Umbilical cord (tissue), 2 donors: ENCODE results near the gene TEX29. TPM values are rescaled to one million over a fixed set of nuclear protein-coding genes. Genes with fewer than 3 reads are reported as not detected.

Experiments
- DNase-seq: peaks from one replicate; pipeline ENCODE4 v3.0.0-alpha.2; 2015; ENCODE audit warnings: low spot score
- total RNA-seq: library from RNA; depleted of rRNA; stranded (reverse); fragments of >200 nt; gene quantifications from one replicate; pipeline ENCODE4 v1.2.3, GENCODE V29; 2014; ENCODE audit warnings: low replicate concordance; ENCODE audit not compliant: insufficient read depth

The TEX29 gene
- total RNA-seq, 1 donor from 2014 or later = not detected

DNA sequence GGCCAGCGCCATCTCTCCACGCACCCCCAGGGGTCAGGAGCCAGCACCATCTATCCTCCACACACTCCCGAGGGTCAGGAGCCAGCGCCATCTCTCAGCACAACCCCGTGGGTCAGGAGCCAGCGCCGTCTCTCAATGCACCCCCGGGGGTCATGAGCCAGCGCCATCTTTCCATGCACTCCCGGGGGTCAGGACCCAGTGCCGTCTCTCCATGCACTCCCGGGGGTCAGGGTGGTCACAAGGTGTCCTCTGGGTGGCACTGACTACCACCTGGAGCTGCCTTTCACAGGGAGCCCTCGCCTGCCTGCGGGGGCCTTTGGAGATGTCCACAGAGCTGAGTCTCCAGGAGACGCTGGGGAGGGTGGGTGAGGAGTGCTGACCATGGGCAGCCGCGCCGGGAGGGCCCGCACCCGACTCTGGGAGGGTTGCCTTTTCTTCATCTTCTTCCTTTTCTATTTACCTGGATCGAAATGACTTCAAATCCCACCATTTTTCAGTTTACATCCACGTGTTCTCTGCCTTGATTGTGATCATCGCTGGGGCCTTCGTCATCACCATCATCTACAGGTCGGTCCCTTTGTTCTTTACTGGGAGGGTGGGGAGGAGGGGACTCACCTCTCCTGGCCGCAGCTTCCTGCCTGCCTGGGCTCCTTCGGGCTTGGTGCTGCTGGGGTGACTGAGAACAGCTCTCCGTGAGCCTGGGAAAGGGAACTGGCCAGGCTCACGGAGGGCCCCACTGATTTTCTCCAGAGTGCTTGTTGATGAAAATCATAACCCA lies 19.1 kb downstream of the TEX29 start:
- no peak for DNase-seq

DNA sequence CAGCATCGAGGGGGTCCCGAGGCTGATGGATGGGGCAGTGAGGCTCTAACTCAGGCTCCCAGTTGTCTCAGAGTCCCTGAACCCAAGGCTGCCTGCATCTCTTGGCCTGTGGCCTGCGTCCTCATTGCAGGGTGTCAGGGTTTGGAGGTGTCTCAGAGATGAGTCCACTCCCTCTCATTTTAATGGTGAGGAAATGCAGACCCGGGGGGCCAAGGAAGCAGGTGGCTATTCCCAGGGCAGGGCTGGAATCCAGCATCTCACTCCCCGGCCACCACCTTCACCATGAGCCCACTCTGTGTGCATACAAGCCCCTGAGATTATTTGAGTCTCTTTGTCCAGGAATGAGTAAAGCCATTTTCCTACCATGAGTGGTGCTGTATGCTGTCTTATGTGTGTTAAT lies 21.4 kb downstream of the TEX29 start:
- no peak for DNase-seq

DNA sequence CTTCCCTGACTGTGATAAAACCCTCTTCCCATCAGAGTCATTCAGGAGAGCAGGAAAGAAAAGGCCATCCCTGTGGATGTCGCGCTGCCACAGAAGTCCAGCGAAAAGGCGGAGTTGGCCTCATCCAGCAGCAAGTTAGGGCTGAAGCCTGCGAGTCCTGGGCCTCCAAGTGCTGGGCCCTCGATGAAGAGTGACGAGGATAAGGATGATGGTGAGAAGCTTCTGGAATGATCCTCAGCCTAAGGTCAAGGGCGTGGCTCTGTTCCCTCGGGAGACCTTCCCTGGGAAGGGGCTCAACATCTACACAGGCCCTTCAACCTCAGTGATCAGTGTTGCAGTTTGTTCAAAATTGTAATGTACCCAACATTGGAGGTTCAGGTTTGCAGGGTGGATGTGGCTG lies 22.3 kb downstream of the TEX29 start:
- DNase-seq = no peak

DNA sequence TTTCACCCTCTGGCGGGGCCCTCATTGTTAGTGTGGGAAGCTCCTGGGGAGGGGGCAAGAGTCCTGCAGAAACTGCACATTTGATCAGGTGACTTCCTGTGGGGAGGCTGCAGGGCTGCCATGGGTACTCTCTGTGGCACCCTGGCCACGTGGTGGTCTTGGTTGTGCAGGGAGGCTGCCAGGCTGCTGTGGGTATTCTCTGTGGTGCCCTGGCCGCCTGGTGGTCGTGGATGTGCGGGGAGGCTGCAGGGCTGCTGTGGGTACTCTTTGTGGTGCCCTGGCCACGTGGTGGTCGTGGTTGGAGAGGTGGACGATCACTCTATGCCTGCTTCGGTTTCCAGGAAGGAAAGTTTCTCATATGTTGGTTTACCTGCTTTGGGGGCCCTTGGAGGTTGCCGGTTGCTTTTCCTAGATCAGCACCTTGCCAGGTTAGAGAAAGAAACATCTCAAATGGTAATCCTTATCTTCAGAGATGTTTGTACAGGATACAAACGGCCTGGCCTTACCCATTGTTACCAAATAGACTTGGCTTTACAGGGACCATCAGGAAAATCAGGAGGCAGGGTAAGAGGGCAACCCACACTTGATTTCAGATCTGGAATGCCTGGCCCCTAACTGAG lies 22.9 kb downstream of the TEX29 start:
- no peak for DNase-seq

DNA sequence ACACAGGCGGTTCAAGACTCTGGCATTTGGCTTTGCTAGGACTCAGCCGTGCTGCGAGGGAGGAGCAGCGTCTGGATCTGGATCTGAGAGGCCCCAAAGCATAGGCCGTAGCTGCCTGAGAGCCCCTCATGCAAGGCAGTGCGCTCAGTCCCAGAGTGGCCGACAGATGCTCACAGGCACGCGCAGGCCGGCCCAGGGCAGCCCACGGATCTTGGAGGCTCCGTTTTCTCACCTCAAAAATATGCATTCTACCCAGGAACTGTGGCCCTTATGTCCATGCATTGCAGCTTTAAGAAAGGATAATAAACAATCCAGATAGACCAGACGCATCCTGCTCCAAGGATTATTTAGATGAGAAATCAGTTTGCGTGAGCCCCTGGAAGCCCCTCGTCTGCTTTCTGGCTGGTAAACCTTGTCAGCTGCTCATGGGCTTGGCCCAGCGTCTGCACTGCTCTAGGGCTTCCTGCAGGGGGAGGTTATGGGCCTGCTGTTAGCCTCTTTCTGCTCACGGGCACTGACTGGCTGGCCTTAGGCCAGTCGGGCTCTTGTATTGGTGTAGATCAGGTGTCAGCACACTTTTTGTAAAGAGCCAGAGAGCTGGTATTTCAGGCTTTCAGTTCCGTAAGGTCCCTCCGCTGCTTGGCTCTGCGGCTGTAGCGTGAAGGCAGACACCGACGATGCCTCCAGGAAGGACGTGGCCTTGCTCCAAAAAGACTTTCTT lies 24.2 kb downstream of the TEX29 start:
- peak; percentile 89 for DNase-seq

DNA sequence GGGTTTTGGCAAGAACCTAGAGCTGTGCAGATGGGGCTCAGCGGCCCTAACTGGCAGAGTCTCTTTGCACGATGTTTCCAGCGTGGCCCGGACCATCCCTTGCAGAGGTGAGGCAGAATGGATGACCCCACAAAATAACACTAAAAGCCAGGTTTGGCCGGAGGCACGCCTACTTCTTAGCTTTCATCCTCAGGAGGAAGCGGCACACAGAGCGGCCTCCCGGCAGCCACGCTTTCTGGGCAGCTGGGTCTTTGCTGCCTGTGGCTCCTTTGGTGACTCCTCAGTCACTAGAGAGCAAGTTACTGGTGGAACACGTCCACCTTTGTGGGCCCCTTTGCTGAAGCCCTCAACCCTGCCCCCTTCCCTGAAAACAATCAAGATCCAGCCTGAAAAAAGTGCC lies 25.2 kb downstream of the TEX29 start:
- DNase-seq = no peak

DNA sequence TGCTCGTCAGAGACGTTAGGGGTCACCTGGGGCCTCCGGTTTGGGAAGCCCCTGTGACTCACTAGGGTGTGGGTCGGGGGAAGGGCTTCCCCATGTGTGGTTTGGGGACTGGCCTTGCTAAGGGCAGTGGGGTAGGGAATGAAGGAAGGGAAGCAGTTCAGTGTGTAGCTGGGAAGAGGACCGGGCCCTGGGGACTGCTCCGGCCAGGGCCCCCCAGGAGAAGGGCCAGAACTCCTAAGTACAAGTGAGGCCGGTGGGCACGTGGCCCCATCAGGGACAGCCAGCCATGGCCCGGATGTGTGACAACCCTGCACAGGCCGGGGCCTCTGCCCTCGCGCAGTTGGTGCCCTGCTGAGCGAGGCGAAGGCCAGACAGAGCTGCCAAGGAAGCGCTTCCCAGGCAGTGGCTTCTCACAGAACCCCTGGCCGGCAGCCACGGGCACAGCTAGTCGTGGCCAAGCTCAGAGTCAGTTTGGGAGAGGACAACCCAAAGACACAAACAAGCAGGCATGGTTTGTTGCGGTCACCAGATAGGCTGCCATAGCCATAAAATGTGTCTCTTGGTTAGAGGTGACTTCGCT lies 25.7 kb downstream of the TEX29 start:
- DNase-seq = no peak

DNA sequence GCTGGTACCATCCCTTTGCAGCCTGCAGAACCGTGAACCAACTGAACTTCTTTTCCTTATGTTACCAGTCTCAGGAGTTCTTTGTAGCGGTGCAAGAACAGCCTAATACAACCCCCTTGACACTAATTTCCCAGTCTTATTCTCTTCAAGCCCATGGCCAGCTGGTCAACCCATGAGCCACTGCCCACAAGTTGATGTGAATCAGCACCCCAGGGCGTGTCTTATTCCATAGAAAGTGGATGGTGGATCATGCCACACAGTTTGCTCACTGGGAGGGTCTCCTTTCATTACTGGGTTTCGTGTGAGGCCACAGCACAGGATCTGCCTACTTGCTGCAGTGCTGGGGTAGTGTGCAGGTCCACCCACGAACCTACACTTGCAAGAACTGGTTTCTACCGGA lies 27.0 kb downstream of the TEX29 start:
- DNase-seq = no peak

DNA sequence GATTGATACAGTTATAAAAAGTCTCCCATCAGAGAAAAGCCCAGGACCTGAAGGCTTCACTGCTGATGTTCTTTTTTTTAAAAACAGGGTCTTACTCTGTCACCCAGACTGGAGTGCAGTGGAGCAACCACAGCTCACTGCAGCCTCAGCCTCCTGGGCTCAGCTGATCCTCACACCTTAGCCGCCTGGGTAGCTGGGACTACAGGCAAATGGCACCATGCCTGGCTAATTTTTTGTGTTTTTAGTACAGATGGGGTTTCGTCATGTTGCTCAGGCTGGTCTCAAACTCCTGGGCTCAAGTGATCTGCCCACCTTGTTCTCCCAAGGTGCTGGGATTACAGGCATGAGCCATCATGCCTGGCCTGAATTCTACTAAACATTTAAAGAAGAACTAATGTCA lies 33.1 kb downstream of the TEX29 start:
- DNase-seq = no peak

DNA sequence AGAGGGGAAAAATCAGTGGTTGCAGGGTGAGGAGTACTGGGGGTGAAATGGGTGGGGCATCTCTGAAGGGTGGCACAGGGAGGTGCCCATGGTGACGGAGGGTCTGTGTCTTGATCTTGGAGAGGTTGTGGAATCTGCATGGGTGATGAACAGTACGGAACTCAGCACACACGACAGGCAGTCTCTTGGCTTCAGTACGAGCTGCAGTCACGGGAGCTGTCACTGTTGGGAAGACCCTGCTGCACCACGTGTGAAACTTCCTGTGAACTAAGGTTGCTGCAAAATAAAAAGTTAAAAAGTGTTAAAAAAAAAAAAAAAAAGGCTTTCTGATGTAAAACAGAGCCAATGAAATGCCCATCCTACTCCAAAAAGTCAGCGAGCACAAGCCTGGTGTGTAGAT lies 34.3 kb downstream of the TEX29 start:
- no peak for DNase-seq

DNA sequence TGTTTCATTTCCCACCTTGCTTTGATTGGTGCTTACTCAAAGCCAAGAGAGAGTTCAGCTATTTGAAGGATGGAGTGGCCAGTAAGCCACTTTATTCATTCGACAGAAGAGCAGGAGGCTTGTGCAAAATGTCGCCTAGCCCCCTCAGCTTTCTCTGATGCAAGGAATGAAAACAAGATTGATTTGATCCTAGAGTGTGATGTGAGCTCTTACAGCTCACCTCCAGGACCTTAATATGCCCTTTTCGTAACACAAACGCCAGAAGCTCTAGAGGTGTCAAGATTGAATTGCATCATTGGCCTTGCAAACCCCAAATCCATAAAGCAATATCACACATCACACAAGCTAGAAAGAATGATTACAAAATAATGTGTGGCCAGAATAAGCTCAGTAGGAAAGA lies 36.4 kb downstream of the TEX29 start:
- no peak for DNase-seq

DNA sequence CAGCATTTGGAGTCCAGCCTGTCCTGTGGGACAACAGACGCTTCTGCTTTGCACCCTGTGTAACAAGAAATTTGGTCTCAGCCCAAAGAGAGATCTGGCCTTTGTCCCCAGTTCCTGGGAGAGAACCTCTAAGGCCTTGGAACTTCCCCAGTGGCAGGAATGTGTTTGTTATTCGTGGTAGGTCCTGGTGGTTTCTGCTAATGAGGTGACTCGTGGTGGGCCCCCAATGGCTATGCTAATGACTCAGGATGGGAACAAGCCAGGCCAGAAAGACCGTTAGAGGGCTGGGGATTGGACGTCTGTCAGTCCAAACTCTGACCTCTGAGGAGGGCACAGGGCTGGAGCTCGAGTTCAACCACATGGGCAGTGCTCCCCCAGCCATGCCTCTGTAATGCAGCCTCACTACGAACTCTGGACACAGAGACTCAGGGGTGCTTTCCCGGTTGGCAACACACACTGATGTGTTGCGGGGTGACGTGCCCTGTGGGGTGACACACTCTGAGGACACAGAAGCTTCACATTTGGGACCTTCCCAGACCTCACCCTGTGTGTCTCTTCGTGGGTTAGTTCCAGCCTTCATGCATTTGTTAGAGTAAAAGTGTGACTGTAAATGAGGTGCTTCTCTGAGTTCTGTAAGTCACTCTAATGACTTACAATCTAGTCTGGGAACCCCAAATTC lies 38.9 kb downstream of the TEX29 start:
- no peak for DNase-seq

DNA sequence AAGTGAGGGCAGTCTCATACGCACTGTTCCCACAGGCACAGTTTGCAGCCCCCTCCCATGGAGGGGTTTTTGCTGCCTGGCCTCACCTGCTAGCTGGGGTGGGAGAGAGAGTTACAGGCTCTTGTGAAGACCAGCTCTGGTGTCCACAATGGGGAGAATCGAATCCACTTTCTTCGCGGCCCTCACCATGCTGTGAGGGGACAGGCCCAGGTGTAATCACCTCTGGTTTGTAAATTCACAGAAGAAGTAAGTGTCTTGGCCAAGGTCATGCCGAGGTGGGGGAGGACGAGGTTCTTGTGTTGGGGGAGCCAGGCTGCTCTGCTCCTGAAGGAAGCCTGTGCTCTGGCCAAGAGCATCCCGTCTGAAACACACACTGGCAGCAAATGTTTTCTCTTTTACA lies 39.5 kb downstream of the TEX29 start:
- no peak for DNase-seq

DNA sequence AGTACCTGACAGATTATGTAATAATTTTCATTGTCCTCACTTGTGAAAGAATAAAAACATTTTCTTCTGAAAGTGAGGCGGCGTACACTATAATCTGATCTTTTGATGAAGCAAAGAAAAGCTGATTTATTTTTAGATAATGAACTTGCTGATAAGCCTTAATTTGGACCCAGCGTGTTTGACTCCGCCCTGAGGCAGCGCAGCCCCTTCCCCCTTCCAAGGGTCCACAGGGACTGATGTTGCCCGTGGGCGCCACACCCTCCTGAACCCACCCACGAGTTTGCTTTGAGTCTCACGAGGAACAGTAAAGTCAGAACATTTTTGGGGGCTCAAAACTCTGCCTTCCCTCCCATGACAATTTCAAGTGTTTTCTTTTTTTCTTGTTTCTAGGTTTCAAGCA lies 40.0 kb downstream of the TEX29 start:
- DNase-seq = no peak

DNA sequence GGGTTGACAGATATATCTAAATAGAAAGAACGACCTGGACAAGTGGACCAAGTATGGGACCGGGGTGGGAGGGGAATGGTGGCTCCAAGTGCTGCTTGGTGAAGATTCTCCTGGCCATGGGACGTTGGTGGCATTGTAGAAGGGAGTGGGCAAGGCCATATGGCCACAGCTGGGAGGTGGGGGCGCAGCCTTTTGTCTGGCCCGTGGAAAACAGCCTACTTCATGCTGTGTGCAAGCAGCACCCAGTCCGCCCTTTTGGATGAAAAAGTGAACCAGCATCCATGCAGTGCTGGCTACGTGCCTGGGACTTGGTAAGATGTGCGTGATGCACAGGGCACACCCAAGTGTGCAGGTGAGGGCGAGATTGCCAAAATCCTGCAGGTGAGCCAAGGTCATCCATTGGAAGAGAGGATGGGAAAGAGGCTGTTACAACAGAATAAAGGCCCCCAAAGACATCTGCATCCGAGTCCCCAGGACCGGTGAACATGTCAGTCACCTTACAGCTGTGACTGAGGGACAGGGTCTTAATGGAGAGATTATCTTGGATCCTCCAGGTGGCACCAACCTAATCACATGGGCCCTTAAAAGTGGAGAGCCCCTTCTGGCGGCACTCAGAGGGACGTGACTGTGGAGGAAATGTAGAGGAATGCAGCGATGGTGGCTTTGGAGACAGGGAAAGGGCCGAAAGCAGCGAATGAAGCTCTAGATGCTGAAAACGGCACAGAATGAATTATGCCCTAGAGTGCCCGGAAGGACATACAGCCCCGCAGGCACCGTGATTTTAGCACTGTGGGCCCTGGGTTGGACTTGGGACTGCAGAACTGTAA lies 40.8 kb downstream of the TEX29 start:
- DNase-seq = no peak

DNA sequence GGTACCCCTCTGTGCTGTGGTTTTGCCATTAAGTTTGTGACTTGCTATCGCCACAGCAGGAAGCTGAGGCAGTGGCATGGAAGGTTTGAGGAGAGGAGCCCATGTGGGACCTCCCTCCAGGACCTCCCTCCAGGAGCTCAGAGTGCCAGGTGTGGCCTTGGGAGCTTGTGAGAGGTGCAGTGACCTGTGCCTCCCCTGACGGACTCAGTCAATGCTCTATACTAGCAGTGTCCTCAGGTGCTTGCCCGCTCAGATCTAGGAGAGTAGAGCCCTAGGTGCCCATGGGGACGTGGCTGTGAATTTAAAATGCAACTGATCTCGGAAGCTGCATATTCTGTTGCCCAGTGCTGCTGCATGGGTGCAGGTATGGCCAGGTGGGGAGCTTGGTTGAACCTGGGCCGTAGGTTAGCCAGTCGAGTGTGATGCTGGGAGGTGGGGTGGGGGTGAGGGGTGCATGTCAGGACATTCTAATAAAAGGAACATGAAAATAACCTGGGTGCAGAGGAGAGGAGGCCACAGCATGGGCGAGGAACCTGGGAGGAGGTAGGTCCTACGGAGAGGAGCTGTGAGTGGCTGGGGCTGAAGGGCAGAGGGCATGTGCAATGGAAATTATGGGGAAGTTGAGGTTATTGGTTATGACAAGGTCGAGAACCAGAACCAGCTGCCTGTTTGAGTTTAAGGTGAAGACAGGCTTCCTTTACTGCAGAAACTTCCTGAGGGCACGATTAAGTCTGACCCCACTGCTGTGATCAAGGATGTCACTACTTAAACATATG lies 41.6 kb downstream of the TEX29 start:
- no peak for DNase-seq

DNA sequence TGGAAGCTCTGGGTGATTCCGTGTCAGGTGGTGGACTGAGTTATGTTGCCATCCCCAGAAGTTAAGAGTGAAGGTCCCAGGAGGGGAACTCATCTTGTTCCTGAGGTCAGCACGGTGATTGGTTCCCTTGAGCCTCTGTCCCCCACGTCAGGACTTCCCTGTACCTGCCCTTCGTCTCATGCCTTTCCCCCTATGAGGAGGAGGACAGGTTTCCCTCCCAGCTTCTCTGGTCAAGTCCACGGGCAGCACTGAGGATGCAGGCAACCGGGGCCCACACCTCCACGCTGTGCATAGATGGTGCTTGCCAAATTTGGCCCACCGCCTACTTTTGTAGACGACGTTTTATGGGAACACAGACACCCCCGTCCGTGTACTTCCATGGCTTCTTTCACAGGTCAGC lies 42.7 kb downstream of the TEX29 start:
- DNase-seq = no peak

DNA sequence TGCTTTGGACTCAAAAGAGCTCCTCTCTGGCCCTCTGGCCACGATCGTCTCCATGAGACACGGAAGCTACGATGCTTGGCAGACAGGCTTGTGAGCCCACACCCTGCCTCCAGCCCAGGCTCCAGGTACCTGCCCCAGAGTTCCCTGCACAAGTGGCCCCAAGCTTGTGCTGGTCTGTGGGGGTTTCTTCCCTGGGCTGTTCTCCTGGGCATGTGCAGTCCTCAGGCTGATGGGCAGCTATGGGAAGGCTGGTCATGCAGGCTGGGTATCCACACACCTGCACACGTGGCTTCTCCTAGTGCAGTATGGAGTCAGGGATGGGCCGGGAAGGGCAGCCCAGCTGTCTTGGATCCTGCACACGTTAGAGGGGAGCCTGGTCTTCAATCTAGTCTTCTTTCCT lies 43.1 kb downstream of the TEX29 start:
- no peak for DNase-seq

DNA sequence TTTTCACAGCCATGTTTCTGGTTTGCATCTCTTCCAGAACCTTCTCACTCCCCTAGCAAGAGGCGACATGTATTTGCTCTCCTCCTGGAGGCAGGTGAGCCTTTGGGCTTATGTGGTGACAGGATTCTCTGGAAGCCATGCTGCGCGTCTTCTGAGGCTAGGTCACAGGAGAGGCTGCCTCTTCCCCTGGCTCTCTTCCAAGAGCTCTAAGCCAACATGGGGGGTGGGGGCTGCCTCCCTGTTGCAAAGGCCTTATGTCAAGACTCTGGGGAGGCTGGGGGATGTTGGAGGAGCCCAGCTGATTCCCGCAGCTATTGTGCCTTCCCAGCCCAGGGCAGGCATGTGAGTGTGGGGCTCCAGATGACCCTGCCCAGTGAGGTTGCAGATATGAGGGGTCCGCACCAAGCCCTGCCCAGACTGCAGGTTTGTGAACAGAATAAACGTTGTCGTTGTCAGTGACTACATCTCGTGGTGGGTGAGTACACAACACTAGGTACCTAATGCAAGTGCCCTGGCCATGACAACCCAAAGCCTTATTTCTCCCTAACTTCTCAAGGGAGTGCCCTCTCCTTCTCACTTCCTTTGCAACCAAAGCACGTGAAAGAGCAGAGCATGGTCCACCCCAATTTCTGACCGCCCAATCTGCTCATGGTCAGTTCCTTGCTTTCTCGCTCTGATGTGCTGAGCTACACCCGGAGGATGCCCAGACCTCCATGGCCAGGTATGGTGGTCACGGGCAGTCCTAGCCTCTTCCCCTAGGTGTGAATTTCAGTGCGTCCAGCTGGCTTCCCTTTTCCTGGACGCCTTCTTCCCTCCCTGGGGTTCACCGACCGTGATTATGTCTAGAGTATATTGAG lies 44.9 kb downstream of the TEX29 start:
- no peak for DNase-seq
